H9 (cell line): Measurements from ENCODE around the gene DNTT. TPM values are rescaled to one million over a fixed set of nuclear protein-coding genes. Genes with fewer than 3 reads are reported as not detected.

Source experiments
- DNase-seq: peaks from one replicate; pipeline ENCODE4 v3.0.0-alpha.2; 2017
- H2AFZ ChIP-seq: one replicate; pipeline ENCODE4 v1.6.1; 2013; ENCODE audit warnings: mild to moderate bottlenecking, low read length, control low read depth, moderate library complexity
- H2AK5ac ChIP-seq: 2 replicates; pipeline ENCODE4 v1.6.1; 2013; ENCODE audit warnings: low read length, control low read depth, mixed read lengths; ENCODE audit not compliant: insufficient read length
- H2BK120ac ChIP-seq: one replicate; pipeline ENCODE4 v1.6.1; 2013; ENCODE audit warnings: low read depth, mild to moderate bottlenecking, low read length, control low read depth, inconsistent platforms; ENCODE audit not compliant: poor library complexity, severe bottlenecking
- H2BK12ac ChIP-seq: 2 replicates; pipeline ENCODE4 v1.6.1; 2013; ENCODE audit warnings: low read length, control low read depth, mixed read lengths, low read depth; ENCODE audit not compliant: insufficient read length
- H2BK15ac ChIP-seq: 2 replicates; pipeline ENCODE4 v1.6.1; 2013; ENCODE audit warnings: low read depth, low read length, control low read depth
- H2BK20ac ChIP-seq: one replicate; pipeline ENCODE4 v1.6.1; 2013; ENCODE audit warnings: low read depth, mild to moderate bottlenecking, low read length, control low read depth, inconsistent platforms; ENCODE audit not compliant: poor library complexity, severe bottlenecking
- H2BK5ac ChIP-seq: 2 replicates; pipeline ENCODE4 v1.6.1; 2013; ENCODE audit warnings: low read length, control low read depth, mixed read lengths; ENCODE audit not compliant: insufficient read length
- H3K14ac ChIP-seq: 2 replicates; pipeline ENCODE4 v1.6.1; 2013; ENCODE audit warnings: low read length, control low read depth; ENCODE audit not compliant: insufficient read depth
- H3K18ac ChIP-seq: 2 replicates; pipeline ENCODE4 v1.6.1; 2013; ENCODE audit warnings: low read depth, mild to moderate bottlenecking, mixed read lengths, low read length, control low read depth; ENCODE audit not compliant: insufficient read length
- H3K23ac ChIP-seq: 2 replicates; pipeline ENCODE4 v1.6.1; 2013; ENCODE audit warnings: low read length, control low read depth, mixed read lengths, low read depth; ENCODE audit not compliant: insufficient read length
- H3K23me2 ChIP-seq: 2 replicates; pipeline ENCODE4 v1.6.1; 2013; ENCODE audit warnings: low read depth, mild to moderate bottlenecking, mixed read lengths, low read length, control low read depth; ENCODE audit not compliant: insufficient read length, poor library complexity, severe bottlenecking
- H3K27ac ChIP-seq: 2 replicates; pipeline ENCODE4 v1.5.1; 2013; ENCODE audit warnings: low read length, control low read depth, mixed read lengths, low read depth; ENCODE audit not compliant: insufficient read length
- H3K27me3 ChIP-seq: 2 replicates; pipeline ENCODE4 v1.6.1; 2013; ENCODE audit warnings: low read length, control low read depth, inconsistent platforms; ENCODE audit not compliant: insufficient read depth
- H3K4ac ChIP-seq: 2 replicates; pipeline ENCODE4 v1.6.1; 2013; ENCODE audit warnings: low read depth, mild to moderate bottlenecking, control low read depth, inconsistent platforms, low read length, moderate library complexity
- H3K4me1 ChIP-seq: 2 replicates; pipeline ENCODE4 v1.6.1; 2013; ENCODE audit warnings: low read length, control low read depth, inconsistent platforms; ENCODE audit not compliant: insufficient read depth
- H3K4me2 ChIP-seq: 2 replicates; pipeline ENCODE4 v1.6.1; 2013; ENCODE audit warnings: low read length, control low read depth, mixed read lengths; ENCODE audit not compliant: insufficient read length, insufficient read depth
- H3K56ac ChIP-seq: 2 replicates; pipeline ENCODE4 v1.6.1; 2013; ENCODE audit warnings: low read depth, mild to moderate bottlenecking, mixed read lengths, low read length, control low read depth; ENCODE audit not compliant: insufficient read length
- H3K79me1 ChIP-seq: 2 replicates; pipeline ENCODE4 v1.6.1; 2013; ENCODE audit warnings: low read depth, mild to moderate bottlenecking, moderate library complexity, low read length, control low read depth, inconsistent platforms; ENCODE audit not compliant: insufficient read depth, poor library complexity, severe bottlenecking
- H3K79me2 ChIP-seq: 2 replicates; pipeline ENCODE4 v1.6.1; 2013; ENCODE audit warnings: low read length, control low read depth, inconsistent platforms; ENCODE audit not compliant: insufficient read depth
- H3K9ac ChIP-seq: 2 replicates; pipeline ENCODE4 v1.6.1; 2013; ENCODE audit warnings: low read length, control low read depth, mixed read lengths; ENCODE audit not compliant: insufficient read length; ENCODE audit errors: extremely low read depth
- H3K9me3 ChIP-seq: one replicate; pipeline ENCODE4 v1.6.1; 2013; ENCODE audit warnings: low read depth, low read length, inconsistent platforms; ENCODE audit not compliant: control insufficient read depth
- H3T11ph ChIP-seq: one replicate; pipeline ENCODE4 v1.6.1; 2013; ENCODE audit warnings: mild to moderate bottlenecking, low read length, control low read depth, inconsistent platforms
- H4K20me1 ChIP-seq: one replicate; pipeline ENCODE4 v1.6.1; 2013; ENCODE audit not compliant: control insufficient read depth, insufficient read length, insufficient read depth
- H4K5ac ChIP-seq: 2 replicates; pipeline ENCODE4 v1.6.1; 2013; ENCODE audit warnings: low read depth, mild to moderate bottlenecking, mixed read lengths, low read length, control low read depth; ENCODE audit not compliant: insufficient read length
- H4K8ac ChIP-seq: replicated peaks from 2 replicates; pipeline ENCODE4 v1.6.1; 2013; ENCODE audit warnings: low read length, control low read depth, mixed read lengths, low read depth; ENCODE audit not compliant: insufficient read length
- H4K91ac ChIP-seq: 2 replicates; pipeline ENCODE4 v1.6.1; 2013; ENCODE audit warnings: low read depth, mild to moderate bottlenecking, moderate library complexity, mixed read lengths, low read length, control low read depth; ENCODE audit not compliant: insufficient read length
- H3K27ac Mint-ChIP-seq, 3 experiments: 2 replicates in 2 of 3; 3 replicates in 1 of 3; pipeline ENCODE4 v1.8.0; 2020 to 2021; ENCODE audit warnings: mixed read lengths in 3 of 3, mild to moderate bottlenecking in 1 of 3, moderate library complexity in 1 of 3
- H3K27me3 Mint-ChIP-seq: 2 replicates; pipeline ENCODE4 v1.8.0; 2021; ENCODE audit warnings: low read depth, mild to moderate bottlenecking, moderate library complexity, mixed read lengths
- H3K36me3 Mint-ChIP-seq, 3 experiments: 2 replicates in 2 of 3; 3 replicates in 1 of 3; pipeline ENCODE4 v1.8.0; 2020 to 2021; ENCODE audit warnings: low read depth in 3 of 3, mixed read lengths in 3 of 3; ENCODE audit not compliant: insufficient read depth in 1 of 3
- H3K4me1 Mint-ChIP-seq, 2 experiments: 2 replicates each; pipeline ENCODE4 v1.8.0; 2020; ENCODE audit warnings: mixed read lengths in 2 of 2
- H3K4me3 Mint-ChIP-seq, 2 experiments: 2 replicates in 1 of 2; 3 replicates in 1 of 2; pipeline ENCODE4 v1.8.0; 2020 to 2021; ENCODE audit warnings: mild to moderate bottlenecking in 2 of 2, mixed read lengths in 2 of 2, moderate library complexity in 1 of 2
- H3K9me3 Mint-ChIP-seq, 2 experiments: 2 replicates in 1 of 2; 3 replicates in 1 of 2; pipeline ENCODE4 v1.8.0; 2020; ENCODE audit warnings: mild to moderate bottlenecking in 2 of 2, mixed read lengths in 2 of 2, moderate library complexity in 1 of 2
- WGBS: extraction: QIAGEN DNeasy Blood & Tissue Kit; methylation state at CpG from one replicate; pipeline ENCODE4 v1.1.7; 2013; ENCODE audit warnings: missing lambda C conversion rate, low lambda C conversion rate, mixed read lengths; ENCODE audit not compliant: insufficient read length; ENCODE audit errors: extremely low coverage; 5-methylcytosine and 5-hydroxymethylcytosine counted together
- total RNA-seq: library from RNA; stranded (reverse); gene quantifications from 2 replicates; pipeline ENCODE4 v1.2.1, GENCODE V29; 2021
- TF ChIP-seq, protein P1 (sequence below): fragments of 200-600 bp; sonication (generic); conservative IDR thresholded peaks from 3 replicates; pipeline ENCODE4 v1.8.0; 2021; ENCODE audit warnings: antibody characterized with exemption, mild to moderate bottlenecking

The DNTT gene
- total RNA-seq, 1 experiment from 2014 or later, result not detected

DNA sequence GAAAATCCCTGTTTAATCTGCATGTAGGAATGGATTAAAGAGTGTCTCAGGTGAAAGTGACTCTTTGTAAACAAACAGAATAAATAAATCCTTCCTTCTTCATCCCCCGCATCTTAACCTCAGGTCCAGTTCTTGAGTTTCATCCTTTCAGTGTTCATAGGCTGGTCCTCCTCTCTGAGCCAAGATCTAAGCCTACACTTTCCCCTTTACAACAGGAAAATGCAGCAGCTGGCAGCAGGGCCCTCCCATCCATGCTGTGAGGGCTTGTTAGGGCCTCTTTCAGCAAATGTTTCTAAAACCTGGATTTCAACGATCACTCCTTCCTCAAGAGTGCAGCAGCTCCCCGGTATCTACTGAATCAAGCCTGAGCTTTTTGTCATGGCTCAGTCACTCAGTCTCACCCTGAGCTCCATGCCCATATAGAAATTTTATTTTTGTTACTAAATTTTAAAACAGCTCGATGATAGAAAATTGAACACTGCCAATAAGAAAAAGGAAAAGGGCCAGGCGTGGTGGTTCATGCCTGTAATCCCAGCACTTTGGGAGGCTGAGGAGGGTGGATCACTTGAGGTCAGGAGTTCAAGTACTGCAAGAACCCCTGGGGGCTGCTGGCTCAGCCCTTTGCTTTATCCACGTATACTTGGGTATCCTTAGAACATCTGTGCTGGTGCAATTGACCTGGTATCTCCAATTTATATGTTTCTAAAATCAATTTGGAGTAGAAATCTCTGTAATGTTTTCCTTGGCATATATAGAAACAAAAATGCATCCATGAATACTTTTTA lies 48.5 kb upstream of the DNTT start:
- Histone ChIP-seq H3K4me1 (no peaks in the 10 kb centered on the region; the same call in 1 of the 2 replicates), H3K14ac (no peak overlapping the region; the same call in 1 of the 2 replicates), H4K8ac (no peak overlapping the region), H2BK15ac (no peak overlapping the region), H3K9me3 (no peaks in the 10 kb centered on the region), H2BK5ac (no peak overlapping the region), H3K56ac (no peak overlapping the region), H3K79me1 (no peaks in the 10 kb centered on the region), H2BK12ac (no peak overlapping the region), H2BK20ac (no peak overlapping the region), H4K5ac (no peak overlapping the region), H3K9ac (no peak overlapping the region), H3K27me3 (no peaks in the 10 kb centered on the region), H3K23ac (no peak overlapping the region), H3K79me2 (no peaks in the 10 kb centered on the region), H3K27ac (no peak overlapping the region), H3K23me2 (no peaks in the 10 kb centered on the region), H2AK5ac (no peak overlapping the region), H3K4me2 (no peak overlapping the region), H3K18ac (no peak overlapping the region), H4K91ac (no peak overlapping the region), H4K20me1 (no peaks in the 10 kb centered on the region), H3K4ac (no peak overlapping the region), H2AFZ (no peak overlapping the region), H2BK120ac (no peak overlapping the region), H3T11ph (no peak overlapping the region)
- H3K36me3 Mint-ChIP-seq, result no peaks in the 10 kb centered on the region
- TF ChIP-seq, protein P1, sequence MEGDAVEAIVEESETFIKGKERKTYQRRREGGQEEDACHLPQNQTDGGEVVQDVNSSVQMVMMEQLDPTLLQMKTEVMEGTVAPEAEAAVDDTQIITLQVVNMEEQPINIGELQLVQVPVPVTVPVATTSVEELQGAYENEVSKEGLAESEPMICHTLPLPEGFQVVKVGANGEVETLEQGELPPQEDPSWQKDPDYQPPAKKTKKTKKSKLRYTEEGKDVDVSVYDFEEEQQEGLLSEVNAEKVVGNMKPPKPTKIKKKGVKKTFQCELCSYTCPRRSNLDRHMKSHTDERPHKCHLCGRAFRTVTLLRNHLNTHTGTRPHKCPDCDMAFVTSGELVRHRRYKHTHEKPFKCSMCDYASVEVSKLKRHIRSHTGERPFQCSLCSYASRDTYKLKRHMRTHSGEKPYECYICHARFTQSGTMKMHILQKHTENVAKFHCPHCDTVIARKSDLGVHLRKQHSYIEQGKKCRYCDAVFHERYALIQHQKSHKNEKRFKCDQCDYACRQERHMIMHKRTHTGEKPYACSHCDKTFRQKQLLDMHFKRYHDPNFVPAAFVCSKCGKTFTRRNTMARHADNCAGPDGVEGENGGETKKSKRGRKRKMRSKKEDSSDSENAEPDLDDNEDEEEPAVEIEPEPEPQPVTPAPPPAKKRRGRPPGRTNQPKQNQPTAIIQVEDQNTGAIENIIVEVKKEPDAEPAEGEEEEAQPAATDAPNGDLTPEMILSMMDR, result no peak
- peak overlapping the region in 1 of 3 experiments; percentile 16; a peak in 2 of 7 replicates for H3K27ac Mint-ChIP-seq
- H3K27me3 Mint-ChIP-seq, result no peaks in the 10 kb centered on the region
- H3K9me3 Mint-ChIP-seq, result no peaks in the 10 kb centered on the region; a peak in 1 of 5 replicates
- no CpG with 5 or more reads among the region's 6 CpGs for WGBS
- peaks cover 14 to 16% of the 10 kb centered on the region in 2 experiments for H3K4me1 Mint-ChIP-seq
- no peak for DNase-seq
- H3K4me3 Mint-ChIP-seq, result no peak overlapping the region
